NCI-H82 (cell line): ENCODE data around the gene FBXO28.

Experiments used
- DNase-seq: peaks from one replicate; lab custom pipeline; 2025; lab: John Stamatoyannopoulos, UW

FBXO28 gene

DNA sequence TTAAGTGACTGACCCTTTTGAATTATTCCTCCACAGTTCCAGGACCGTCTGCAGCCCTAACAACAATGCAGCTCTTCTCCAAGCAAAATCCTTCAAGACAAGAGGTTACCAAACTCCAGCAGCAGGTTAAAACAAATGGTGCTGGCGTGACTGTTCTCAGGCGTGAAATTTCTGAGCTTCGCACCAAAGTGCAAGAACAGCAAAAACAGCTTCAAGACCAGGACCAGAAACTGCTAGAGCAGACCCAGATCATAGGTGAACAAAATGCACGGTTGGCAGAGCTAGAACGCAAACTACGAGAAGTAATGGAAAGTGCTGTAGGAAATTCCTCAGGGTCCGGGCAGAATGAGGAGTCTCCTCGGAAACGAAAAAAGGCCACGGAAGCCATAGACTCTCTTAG lies 43.4 kb downstream of the FBXO28 start:
- DNase-seq, result no peak

DNA sequence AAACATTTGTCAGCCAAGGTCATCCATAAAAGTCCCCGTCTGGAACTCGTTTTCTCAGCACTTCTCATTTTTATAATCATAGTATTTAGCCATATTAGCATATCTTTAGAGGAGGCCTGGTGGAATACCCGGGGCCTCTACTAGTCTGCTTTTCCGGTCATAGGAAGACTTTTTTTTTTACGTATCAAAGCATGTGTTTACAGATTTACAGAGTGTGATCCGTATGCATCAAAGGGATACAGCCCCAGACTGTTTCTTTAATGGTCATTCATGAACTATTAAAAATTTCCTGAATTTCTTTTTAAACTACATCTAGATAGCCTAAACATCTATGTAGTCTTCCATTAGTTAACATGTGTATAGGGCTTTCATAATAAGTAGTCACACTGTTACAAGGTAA lies 45.6 kb downstream of the FBXO28 start:
- no peak for DNase-seq

DNA sequence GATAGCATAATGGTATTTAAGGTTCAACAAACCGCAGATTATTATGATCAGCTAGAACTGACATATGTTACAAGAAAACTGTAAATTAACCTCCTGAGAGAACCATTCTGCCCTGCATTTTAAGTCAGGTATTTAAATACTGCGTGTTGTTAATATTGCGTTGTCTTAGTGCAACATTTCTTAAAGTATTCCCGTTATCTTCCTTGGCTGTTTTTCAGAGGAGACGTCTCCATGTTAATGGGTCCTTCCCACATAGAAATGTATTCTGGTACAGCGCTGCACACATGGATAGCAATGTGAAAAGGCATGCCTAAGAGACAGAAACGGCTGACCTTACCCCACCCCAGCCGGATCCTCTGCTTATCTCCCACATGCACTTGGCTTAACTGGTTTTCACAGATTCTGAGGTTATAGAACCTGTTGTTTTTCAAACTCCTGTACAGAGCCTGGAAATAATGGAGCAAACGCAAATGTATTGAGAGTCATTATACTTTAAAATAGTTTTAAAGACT lies 46.3 kb downstream of the FBXO28 start:
- no peak for DNase-seq

DNA sequence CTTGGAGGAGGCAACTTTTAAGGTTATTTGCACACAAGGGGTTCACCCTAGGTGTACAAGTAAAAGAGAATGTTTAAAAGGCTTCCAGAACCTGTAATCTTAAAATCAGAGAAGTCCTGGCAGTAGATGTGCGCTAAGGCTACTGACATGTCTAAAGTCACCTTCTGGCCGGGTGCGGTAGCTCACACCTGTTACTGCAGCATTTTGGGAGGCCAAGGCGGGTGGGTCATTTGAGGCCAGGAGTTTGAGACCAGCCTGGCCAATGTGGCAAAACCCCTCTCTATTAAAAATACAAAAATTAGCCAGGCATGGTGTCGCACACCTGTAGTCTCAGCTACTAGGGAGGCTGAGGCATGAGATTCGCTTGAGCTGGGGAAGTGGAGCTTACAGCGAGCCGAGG lies 48.9 kb downstream of the FBXO28 start:
- DNase-seq, result no peak

DNA sequence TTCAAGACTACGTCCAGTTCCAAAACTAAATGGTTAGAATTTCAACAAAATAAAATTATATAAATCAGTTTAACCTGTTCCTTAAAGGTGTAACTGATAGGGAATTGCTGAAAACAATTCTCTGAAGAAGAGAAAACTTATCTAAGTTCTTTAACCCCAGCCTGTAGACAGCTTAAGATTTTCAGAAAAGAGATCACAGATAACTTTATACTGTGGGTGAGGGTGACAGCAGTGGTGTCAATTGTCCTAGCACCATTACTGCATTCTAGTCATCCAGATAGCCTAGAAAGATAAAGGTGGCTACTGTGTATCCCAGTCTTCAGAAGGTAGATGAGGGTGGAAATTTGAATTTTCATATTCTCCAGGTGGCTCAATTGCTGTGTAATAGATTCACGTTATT lies 49.4 kb downstream of the FBXO28 start:
- no peak for DNase-seq

DNA sequence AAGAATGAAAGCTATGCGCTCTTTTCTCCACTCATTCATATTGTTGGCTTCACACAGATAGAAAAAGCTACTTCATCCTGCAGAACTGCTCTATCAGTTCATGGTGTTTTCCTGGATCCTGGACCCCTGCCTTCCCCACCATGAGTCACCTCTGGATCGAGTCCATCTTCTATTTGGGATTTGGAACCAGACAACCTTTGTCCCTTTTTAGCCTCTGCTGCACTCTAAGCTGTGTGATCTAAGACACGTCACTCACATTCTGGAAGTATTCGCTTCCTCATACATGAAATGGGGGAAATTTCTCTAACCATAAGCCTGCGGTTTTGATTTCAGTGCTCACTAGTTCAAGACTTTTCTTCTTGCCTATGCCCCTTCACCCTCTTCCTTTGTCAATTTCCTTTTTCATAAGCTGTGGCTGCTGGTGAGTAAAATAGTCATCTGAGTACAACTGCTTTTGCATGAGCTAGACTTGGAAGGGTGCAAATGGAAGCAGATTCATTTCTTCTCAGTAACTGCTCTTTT lies 55.0 kb downstream of the FBXO28 start:
- no peak for DNase-seq

DNA sequence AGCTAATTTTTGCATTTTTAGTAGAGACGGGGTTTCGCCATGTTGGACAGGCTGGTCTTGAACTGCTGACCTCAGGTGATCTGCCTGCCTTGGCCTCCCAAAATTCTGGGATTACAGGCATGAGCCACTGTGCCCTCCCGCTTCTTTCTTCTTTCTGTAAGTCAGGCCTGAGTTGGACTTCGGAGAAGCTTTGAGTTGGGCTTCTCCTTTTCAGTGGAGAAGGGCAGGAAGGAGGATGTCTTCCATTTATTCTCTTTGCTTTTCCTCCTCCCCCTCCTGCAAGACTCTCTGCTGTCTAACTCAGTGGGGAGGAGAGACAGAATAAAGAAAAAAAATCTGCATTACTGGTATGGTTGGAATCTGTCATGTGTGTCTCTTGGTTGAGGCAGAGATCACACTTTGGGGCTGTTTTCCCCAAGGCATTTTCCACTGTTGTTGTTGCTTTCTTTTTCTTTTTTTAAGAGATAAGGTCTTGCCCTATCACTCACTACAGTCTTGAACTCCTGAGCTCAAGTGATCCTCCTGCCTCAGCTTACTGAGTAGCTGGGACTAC lies 55.9 kb downstream of the FBXO28 start:
- no peak for DNase-seq

DNA sequence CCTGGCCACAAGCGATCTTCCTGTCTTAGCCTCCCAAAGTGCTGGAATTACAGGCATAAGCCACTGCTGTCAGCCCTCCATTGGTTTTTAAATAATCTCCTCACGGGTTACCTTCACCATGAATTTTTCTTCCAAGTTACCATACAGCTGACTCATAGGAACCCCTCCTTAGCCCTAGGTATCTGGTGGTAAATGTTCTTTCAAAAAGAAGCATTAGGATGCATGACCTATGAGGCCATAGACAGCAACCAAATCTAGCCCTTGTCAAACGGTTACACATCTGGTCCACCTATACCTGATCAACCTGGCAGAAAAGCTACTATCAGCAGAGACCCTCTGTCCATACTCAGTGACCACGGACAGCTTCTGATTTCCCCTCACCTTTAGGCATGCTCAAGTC lies 56.4 kb downstream of the FBXO28 start:
- DNase-seq, result no peak

DNA sequence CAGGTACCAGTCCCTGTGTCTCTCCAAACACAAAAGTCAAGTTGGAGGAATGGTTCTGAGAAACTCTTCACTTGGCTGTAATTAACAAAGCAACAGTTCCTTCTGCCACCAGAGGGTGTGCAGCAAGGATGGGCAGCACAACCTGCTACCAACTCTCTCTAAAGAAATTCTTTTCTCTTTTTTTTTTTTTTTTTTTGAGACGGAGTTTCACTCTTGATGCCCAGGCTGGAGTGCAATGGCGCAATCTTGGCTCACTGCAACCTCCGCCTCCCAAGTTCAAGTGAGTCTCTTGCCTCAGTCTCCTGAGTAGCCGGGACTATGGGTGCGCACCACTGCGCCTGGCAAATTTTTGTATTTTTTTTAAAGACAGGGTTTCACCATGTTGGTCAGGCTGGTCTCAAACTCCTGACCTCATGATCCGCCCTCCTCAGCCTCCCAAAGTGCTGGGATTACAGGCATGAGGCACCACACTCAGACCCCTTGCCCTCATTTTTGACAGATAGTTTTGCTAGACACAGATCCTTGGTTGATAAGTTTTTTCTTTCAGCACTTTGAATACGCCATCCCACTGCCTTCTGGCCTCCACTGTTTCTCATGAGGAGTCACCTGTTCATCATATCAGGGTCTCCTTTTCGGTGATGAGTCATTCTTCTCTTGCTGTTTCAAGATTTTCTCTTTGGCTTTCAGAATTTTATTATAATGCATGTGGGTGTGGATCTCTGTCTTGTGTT lies 57.0 kb downstream of the FBXO28 start:
- no peak for DNase-seq

DNA sequence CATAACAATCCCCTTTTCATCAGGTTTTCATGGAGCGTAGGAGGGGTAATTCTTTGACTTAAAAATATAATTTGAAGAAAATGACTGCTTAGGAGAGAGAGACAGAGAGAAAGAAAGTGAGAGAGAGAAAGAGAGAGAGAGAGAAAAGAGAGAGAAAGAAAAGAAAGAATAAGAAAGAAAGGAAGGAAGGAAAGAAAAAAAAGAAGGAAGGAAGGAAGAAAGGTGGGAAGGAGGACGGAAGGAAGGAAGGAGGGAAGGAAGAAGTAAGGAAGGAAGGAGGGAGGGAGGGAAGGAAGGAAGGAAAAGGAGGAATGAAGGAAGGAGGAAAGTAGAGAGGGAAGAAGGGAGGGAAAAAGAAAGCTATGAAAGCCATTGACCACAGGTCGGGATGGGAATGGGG lies 58.3 kb downstream of the FBXO28 start:
- no peak for DNase-seq

DNA sequence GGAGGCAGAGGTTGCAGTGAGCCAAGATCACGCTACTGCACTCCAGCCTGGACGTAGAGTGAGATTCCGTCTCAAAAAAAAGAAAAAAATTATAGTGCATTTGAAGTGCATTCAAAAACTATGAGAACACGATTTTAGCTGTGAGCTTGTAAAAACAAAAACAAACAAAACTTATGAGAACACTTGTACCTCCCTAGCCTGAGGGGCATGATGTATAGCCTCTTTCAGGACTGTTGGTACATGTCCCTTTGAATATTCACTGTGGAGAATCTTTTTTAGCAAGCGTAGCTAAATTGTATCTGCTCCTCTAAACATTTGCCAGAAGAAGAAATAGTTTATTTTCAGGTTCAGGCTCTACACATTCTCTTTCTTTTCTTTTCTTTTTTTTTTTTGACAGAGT lies 59.6 kb downstream of the FBXO28 start:
- no peak for DNase-seq

DNA sequence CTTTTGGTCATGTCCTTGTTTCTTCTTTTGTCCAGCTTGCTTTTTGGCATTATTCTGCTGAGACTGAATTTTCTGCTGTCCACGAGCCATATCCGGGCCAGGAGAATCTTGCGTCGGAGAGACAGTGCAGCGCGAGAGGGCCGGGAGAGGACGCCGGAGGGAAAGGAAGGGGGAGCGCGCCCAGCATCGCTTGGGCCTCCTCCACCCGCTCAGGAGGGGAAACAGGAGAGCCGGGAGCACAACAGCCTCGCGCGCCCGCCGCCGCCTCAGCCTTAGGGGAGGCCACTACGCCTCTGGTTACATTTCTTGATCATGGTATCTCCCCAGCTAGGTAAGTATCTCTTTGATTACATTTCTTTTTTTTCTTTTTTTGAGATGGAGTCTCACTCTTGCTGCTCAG lies 61.7 kb downstream of the FBXO28 start:
- DNase-seq, result no peak

DNA sequence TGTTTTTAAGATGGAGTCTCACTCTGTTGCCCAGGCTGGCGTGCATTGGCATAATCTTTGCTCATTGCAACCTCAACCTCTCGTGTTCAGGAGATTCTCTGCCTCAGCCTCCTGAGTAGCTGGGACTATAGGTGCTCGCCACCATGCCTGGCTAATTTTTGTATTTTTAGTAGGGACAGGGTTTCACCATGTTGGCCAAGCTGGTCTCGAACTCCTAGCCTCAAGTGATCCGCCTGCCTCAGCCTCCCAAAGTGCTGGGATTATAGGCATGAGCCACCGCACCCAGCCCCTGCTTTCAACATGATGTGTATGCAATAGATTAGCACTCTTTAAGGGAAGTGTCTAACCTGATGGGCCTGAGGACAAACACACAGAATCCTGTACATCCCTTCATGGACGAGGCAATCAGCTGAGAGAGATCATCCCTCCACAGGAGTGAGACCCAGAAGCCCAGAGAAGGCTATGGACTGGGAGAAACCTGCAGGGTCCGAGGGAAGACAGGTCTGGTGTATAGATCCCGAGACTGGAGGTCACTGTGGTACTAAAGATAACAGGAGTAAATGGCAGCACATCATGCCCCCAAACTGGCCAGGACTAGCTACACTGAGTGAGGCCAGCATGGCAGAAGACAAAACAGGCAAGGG lies 63.6 kb downstream of the FBXO28 start:
- DNase-seq, result no peak

DNA sequence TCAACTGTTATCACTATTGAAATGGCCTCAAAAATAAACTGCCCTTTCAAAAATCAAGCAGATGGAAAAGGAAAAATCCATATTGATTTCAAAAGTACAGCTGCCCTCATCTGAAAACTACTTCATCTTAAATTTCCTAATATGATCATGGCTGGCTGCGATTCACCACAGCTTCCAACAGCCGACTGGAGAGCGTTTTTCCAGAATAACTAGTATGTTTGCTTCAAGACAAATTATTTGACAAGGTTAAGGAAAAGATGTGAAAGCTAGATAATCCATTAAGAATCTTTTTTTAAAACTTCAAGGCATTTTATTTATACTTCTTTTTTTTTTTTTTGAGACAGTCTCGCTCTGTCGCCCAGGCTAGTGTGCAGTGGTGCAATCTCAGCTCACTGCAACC lies 65.0 kb downstream of the FBXO28 start:
- no peak for DNase-seq

DNA sequence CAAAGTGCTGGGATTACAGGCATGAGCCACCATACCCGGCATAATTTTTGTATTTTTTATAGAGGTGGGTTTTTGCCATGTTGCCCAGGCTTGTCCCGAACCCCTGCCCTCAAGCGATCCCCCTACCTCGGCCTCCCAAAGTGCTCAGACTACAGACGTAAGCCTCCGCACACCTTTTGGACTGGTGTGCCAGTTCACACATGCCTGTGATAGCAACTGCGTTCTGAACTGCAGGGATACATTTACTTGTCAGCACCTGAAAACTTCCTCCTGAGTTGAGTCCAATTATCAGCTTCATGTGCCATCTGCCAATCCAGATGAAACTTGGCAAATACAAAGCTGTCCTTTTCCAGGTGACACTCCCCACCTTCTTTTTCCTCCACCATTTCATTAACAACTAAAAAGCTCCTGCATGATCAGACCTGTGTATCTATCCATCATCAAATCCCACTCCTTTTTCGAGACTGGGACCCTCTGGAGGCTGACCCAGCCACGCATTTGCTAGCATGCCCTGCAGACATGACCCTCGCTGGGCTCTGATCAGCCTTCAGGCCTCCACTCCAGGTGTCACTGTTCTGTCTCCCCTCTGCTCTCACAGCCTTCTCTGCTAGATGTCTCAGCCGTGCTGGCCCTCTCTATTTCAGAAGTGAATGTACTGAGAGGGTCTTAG lies 67.0 kb downstream of the FBXO28 start:
- no peak for DNase-seq

DNA sequence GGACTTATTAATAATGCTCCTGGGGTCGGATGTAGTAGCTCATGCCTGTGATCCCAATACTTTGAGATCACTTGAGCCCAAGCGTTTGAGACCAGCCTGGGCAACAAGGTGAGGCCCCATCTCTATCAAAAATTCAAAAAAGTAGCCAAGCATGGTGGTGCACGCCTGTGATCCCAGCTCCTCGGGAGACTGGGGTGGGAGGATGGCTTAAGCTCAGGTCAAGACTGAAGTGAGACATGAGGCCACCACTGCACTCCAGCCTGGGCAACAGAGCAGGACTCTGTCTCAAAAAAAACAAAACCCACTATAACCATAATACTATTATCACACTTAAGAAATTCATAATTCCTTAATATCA lies 67.5 kb downstream of the FBXO28 start:
- peak; percentile 23 for DNase-seq

DNA sequence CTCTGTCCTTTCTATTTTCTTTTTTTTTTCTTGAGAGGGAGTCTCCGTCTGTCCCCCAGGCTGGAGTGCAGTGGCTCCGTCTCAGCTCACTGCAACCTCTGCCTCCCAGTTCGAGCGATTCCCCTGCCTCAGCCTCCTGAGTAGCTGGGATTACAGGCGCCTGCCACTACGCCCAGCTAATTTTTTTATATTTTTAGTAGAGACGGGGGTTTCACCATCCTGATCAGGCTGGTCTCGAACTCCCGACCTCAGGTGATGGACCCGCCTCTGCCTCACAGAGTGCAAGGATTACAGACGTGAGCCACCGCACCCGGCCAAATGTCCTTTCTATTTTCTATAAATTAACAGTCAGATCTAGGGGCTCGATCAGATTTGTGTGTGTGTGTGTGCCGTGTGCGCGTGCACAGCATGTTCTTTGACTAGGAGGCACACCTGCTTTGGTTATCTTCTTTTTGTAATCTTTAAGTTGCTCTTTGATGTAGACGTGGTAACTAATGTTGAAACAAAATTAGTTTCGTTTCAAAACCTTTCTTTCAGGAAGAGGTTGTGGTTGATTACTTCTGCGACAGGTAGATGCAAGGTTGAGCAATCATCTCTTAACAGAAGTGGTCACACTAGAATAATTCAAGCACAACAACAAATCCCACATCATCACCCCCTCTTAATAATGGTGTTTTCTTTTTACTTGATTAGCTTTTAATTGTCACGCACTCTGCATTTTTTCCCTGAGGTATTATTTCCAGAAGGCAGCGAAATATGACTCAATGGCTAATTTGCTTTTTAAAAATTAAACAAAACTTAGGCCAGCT lies 68.3 kb downstream of the FBXO28 start:
- DNase-seq, result peak; percentile 66

DNA sequence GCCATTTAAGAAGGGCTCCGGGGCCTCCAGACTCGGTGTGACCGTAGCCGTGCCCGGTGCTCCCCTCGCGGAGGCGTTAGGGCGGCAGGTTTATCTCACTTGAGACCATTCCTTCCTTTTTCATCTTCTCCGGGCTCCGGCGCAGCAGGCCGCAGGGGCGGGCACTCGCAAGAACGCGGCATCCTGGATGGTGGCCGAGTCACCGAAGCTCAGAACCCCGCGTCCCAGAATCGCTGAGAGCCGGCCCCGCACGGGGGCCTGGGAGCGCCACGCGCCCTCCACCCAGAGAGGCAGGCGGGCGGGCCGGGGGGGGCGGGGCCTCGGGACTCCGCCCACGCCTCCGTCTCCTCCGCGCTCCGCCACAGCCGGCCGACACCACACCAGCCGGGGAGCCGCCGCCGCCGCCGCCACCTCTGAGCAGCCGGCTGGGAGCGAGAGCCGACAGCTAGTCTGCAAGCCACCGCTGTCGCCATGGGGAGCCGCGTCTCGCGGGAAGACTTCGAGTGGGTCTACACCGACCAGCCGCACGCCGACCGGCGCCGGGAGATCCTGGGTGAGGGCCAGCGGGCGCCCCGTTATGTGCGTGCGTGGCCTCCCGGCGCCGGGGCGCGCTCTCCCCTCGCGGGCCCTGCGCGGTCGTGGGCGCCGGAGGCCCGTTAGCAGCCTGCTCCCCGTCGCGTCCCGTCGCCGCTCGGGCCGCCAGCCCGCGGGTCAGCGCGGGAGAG lies 69.1 kb downstream of the FBXO28 start, which contains the start of gene DEGS1:
DEGS1 (plus strand) TSS at position 375 of the 725 bp plus-strand sequence; CDS start at position 472, 97 bp downstream.
- DNase-seq, result peak; percentile 97

DNA sequence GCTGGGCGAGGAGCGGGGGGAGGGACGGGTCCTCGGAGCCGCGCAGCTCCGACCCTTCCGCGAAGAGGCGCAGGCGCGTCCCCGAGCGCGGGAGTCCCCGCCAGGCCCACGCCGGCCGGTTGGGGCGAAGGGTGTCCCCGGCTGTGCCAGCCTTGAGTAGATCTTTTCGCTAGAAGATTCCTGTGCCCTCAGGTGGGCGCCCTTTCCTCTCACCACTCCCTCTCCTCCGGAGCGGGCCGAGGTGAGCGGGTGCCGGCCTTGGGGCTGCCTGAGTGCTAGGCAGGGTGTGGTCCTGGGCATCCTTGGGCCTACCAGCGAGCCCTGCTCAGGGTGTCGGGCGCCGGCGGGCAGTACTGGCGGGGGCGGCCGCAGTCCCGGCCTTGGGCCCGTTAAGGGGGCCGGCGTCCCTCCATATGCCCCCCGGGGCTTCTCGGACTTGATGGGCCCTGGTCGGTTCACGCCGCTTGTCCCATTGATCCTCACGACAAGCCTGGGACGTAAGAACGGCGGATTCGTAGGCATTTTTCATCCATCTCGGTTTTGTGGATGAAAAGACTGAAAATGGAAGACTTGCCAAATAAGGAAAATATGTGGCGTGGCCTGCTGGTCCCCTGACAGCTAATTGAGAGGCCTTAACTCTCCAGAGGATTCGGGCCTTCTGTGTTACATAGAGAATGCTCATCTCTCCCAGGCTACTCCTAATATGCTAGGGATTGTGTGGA lies 69.8 kb downstream of the FBXO28 start:
- DNase-seq, result peak; percentile 76

DNA sequence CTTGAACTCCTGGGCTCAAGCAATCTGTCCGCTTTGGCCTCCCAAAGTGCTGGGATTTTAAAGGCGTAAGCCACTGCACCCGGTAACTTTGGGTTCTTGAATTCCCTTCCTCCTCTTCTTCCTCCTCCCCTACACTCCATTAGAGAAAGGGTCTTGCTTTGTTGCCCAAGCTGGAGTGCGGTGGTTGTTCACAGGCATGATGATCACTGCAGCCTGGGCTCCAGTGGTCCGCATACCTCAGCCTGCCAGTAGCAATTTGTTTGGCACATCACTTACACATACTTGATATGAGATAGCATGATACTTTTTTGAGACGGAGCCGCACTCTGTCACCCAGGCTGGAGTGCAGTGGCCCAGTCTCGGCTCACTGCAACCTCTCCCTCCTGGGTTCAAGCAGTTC lies 71.3 kb downstream of the FBXO28 start:
- DNase-seq, result no peak
